HG03432 (cell line): Measurements from ENCODE around the gene INTS14.
"Not testable (repeated sequence)": the region's sequence is repeated elsewhere in the genome, so short reads cannot be mapped to it uniquely, and the experiment has no call there.

ENCODE experiments used
- ATAC-seq: cut with Tn5 transposase; IDR thresholded peaks from one replicate; pipeline ENCODE4 v1.9.1; 2021; ENCODE audit warnings: mild to moderate bottlenecking, moderate library complexity; ENCODE audit not compliant: unreplicated experiment

Gene INTS14

GRCh38 chr15:65583701-65584100, 27.2 kb downstream of the INTS14 start:
- no peak for ATAC-seq

- no peak for ATAC-seq
Observed at GRCh38 chr15:65580287-65580686, 30.6 kb downstream of the INTS14 start.

- ATAC-seq, result no peak
Observed at GRCh38 chr15:65579762-65580161, 31.2 kb downstream of the INTS14 start.

GRCh38 chr15:65578904-65579728, 31.8 kb downstream of the INTS14 start:
- ATAC-seq, result no peak

- ATAC-seq, result no peak
Observed at GRCh38 chr15:65577129-65577996, 33.6 kb downstream of the INTS14 start.

- ATAC-seq, result no peak
Observed at GRCh38 chr15:65576664-65577063, 34.3 kb downstream of the INTS14 start.

- no peak for ATAC-seq
Observed at GRCh38 chr15:65571971-65572370, 39.0 kb downstream of the INTS14 start.

GRCh38 chr15:65569728-65570127, 41.2 kb downstream of the INTS14 start:
- no peak for ATAC-seq

- no peak for ATAC-seq
Observed at GRCh38 chr15:65561934-65562333, 49.0 kb downstream of the INTS14 start.

- ATAC-seq, result no peak
Observed at GRCh38 chr15:65559941-65560340, 51.0 kb downstream of the INTS14 start.

- ATAC-seq, result no peak
Observed at GRCh38 chr15:65558997-65559760, 51.8 kb downstream of the INTS14 start.

GRCh38 chr15:65558336-65558735, 52.6 kb downstream of the INTS14 start:
- no peak for ATAC-seq

- no peak for ATAC-seq
Observed at GRCh38 chr15:65556622-65557021, 54.3 kb downstream of the INTS14 start.

- no peak for ATAC-seq
Observed at GRCh38 chr15:65553691-65554090, 57.2 kb downstream of the INTS14 start.

GRCh38 chr15:65552851-65553250, 58.1 kb downstream of the INTS14 start:
- ATAC-seq, result not testable (repeated sequence)

- no peak for ATAC-seq
Observed at GRCh38 chr15:65551183-65551582, 59.7 kb downstream of the INTS14 start.

GRCh38 chr15:65550681-65551098, 60.2 kb downstream of the INTS14 start:
- ATAC-seq, result no peak

GRCh38 chr15:65549288-65549687, 61.6 kb downstream of the INTS14 start:
- ATAC-seq, result not testable (repeated sequence)

- ATAC-seq, result no peak
Observed at GRCh38 chr15:65547841-65548240, 63.1 kb downstream of the INTS14 start.

- ATAC-seq, result no peak
Observed at GRCh38 chr15:65541231-65541820, 69.6 kb downstream of the INTS14 start.

GRCh38 chr15:65540314-65540713, 70.6 kb downstream of the INTS14 start:
- no peak for ATAC-seq
